Measurements from ENCODE around the gene HAO1. TPM values are rescaled to one million over a fixed set of nuclear protein-coding genes. Genes with fewer than 3 reads are reported as not detected.
"Not testable (repeated sequence)": the region's sequence is repeated elsewhere in the genome, so short reads cannot be mapped to it uniquely, and the experiment has no call there.

Gene HAO1
- total RNA-seq, 2 experiments from 2014 or later: not detected

DNA sequence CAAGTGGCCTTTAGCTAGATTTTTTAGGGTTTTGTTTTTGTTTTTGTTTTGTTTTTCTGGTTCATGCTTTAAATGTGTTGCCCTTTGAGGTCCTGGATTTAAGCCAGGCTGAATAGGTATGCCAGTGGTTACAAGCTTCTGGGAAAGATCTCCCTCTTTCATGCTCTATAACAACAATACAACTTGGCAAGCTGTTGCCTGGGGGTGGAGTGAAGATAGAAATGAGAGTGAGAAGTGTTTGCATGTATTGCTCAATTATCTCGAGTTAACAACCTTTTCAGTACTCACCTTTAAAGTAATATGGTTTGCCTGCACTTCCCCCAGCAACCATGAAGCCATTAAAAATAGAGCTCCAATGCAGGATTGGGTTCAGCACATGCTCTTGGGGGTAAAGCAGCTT, 19.2 kb upstream of the HAO1 start:
- CTCF ChIA-PET: no interaction called here

DNA sequence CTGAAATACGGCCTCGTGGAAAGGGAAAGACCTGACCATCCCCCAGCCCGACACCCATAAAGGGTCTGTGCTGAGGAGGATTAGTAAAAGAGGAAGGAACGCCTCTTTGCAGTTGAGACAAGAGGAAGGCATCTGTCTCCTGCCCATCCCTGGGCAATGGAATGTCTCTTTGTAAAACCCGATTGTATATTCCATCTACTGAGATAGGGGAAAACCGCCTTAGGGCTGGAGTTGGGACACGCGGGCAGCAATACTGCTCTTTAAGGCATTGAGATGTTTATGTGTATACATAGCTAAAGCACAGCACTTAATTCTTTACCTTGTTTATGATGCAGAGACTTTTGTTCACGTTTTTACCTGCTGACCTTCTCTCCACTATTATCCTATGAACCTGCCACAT, 16.3 kb upstream of the HAO1 start:
- POLR2A ChIA-PET; H3K9me3 ChIP-seq (ENCODE audit: control insufficient read depth in 1 of 2, insufficient read depth in 1 of 2, low read length in 2 of 2); H3K27ac ChIP-seq (ENCODE audit: low read depth in 1 of 2, low read length in 2 of 2); ATAC-seq (ENCODE audit: poor library complexity); H3K4me1 ChIP-seq (ENCODE audit: insufficient read depth, low read length); DNase-seq; H3K36me3 Mint-ChIP-seq (ENCODE audit: low read depth); H3K4me3 ChIP-seq (ENCODE audit: low read length); H3K36me3 ChIP-seq (ENCODE audit: insufficient read depth, low read length); H3K27me3 ChIP-seq (ENCODE audit: control insufficient read depth in 1 of 2, insufficient read depth in 2 of 2, low read length in 2 of 2); H3K27ac Mint-ChIP-seq; CTCF ChIA-PET; intact Hi-C loops (cut with DNase I, micrococcal nuclease); H3K4me3 Mint-ChIP-seq; H3K4me1 Mint-ChIP-seq (ENCODE audit: low read depth): not testable (repeated sequence)
- Mint-ChIP-seq H3K9me3 (peaks cover 12% of the 10 kb centered on the region), H3K27me3 (peaks cover 64% of the 10 kb centered on the region)

More for the DNA sequence above, 19.2 kb upstream of the HAO1 start:
- no peaks in the 10 kb centered on the region for H3K4me1 ChIP-seq (ENCODE audit: insufficient read depth, low read length)
- no peak overlapping the region for H3K4me3 ChIP-seq (ENCODE audit: low read length)
- no peaks in the 10 kb centered on the region for H3K36me3 ChIP-seq (ENCODE audit: insufficient read depth, low read length)
- Mint-ChIP-seq H3K4me3 (no peak overlapping the region), H3K4me1 (ENCODE audit: low read depth) (no peaks in the 10 kb centered on the region), H3K27ac (no peak overlapping the region), H3K36me3 (ENCODE audit: low read depth) (no peaks in the 10 kb centered on the region), H3K9me3 (peaks cover 5% of the 10 kb centered on the region), H3K27me3 (peaks cover 53% of the 10 kb centered on the region)
- ATAC-seq (ENCODE audit: poor library complexity) (no peak), DNase-seq (no peak)
- no peak overlapping the region for H3K27ac ChIP-seq (ENCODE audit: low read depth in 1 of 2, low read length in 2 of 2)
- peaks cover 0 to 6% of the 10 kb centered on the region in 2 experiments for H3K9me3 ChIP-seq (ENCODE audit: control insufficient read depth in 1 of 2, insufficient read depth in 1 of 2, low read length in 2 of 2)
- TF ChIP-seq, protein P1, sequence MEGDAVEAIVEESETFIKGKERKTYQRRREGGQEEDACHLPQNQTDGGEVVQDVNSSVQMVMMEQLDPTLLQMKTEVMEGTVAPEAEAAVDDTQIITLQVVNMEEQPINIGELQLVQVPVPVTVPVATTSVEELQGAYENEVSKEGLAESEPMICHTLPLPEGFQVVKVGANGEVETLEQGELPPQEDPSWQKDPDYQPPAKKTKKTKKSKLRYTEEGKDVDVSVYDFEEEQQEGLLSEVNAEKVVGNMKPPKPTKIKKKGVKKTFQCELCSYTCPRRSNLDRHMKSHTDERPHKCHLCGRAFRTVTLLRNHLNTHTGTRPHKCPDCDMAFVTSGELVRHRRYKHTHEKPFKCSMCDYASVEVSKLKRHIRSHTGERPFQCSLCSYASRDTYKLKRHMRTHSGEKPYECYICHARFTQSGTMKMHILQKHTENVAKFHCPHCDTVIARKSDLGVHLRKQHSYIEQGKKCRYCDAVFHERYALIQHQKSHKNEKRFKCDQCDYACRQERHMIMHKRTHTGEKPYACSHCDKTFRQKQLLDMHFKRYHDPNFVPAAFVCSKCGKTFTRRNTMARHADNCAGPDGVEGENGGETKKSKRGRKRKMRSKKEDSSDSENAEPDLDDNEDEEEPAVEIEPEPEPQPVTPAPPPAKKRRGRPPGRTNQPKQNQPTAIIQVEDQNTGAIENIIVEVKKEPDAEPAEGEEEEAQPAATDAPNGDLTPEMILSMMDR (IDR thresholded peaks at IDR 0.05): no peak
- intact Hi-C loops (cut with DNase I, micrococcal nuclease): no loop called here
- H3K27me3 ChIP-seq (ENCODE audit: control insufficient read depth in 1 of 2, insufficient read depth in 2 of 2, low read length in 2 of 2): peaks cover 0 to 3% of the 10 kb centered on the region in 2 experiments
- POLR2A ChIA-PET: no interaction called here

DNA sequence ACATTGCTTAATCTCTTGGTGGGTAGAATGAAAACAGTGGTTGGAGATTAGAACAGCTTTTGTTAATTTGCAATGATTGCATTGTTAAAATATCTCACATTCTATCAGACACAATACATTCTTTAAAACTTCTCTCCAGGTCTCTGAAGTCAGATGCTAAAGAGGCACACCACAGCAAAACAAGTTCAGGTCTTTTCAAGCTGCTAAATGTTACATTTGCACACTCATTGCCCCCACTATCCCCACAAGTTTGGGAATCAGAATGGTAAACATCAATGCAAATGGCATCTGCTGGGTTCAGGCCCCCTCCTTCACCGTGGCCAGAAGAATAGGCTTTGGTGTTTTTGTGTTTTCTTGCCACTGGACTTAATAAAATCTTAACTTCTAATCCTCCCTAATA, 10.1 kb upstream of the HAO1 start:
- Histone ChIP-seq H3K36me3 (ENCODE audit: insufficient read depth, low read length) (no peaks in the 10 kb centered on the region), H3K9me3 (ENCODE audit: control insufficient read depth in 1 of 2, insufficient read depth in 1 of 2, low read length in 2 of 2) (peaks cover 4 to 8% of the 10 kb centered on the region in 2 experiments), H3K4me3 (ENCODE audit: low read length) (no peak overlapping the region), H3K27ac (ENCODE audit: low read depth in 1 of 2, low read length in 2 of 2) (no peak overlapping the region), H3K27me3 (ENCODE audit: control insufficient read depth in 1 of 2, insufficient read depth in 2 of 2, low read length in 2 of 2) (no peaks in the 10 kb centered on the region), H3K4me1 (ENCODE audit: insufficient read depth, low read length) (no peaks in the 10 kb centered on the region)
- Mint-ChIP-seq H3K4me3 (no peak overlapping the region), H3K4me1 (ENCODE audit: low read depth) (no peaks in the 10 kb centered on the region), H3K27me3 (peaks cover 46% of the 10 kb centered on the region), H3K36me3 (ENCODE audit: low read depth) (no peaks in the 10 kb centered on the region), H3K27ac (no peak overlapping the region), H3K9me3 (peaks cover 23% of the 10 kb centered on the region)
- TF ChIP-seq, protein P1 (IDR thresholded peaks at IDR 0.05): no peak
- POLR2A ChIA-PET: no interaction called here
- DNase-seq (no peak), ATAC-seq (ENCODE audit: poor library complexity) (no peak)
- CTCF ChIA-PET: interaction anchor here (1.8 kb wide), 1 partner anchor 14 kb away, joined by 4 read pairs; no protein-coding TSS in a partner anchor
- intact Hi-C loops (cut with DNase I, micrococcal nuclease): no loop called here

DNA sequence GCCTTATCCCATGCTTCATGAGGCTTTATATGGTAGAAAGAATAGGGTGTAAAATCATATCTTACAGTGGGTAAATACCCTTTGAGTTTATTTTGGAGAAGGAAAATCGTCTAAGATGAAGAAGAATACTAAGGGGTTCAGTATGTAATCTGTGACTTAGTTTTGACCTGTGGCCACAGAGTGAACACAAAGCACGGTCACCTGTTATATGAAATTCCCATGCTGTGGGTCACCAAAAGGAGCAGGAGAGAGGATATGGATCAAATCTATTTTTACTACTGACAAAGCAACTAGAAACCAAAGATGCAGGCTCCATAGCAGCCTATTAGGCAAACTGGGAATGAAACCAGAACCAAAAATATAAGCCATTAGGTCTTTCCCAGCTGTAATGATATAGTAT, 3.6 kb upstream of the HAO1 start:
- TF ChIP-seq, protein P1 (IDR thresholded peaks at IDR 0.05): no peak
- ATAC-seq (ENCODE audit: poor library complexity) (no peak), DNase-seq (no peak)
- H3K27ac Mint-ChIP-seq: no peak overlapping the region
- no peak overlapping the region for H3K4me3 Mint-ChIP-seq
- POLR2A ChIA-PET: no interaction called here
- CTCF ChIA-PET: no interaction called here
- peaks cover 6% of the 10 kb centered on the region for H3K9me3 Mint-ChIP-seq
- no peak overlapping the region for H3K27ac ChIP-seq (ENCODE audit: low read depth in 1 of 2, low read length in 2 of 2)
- H3K27me3 Mint-ChIP-seq: peaks cover 12% of the 10 kb centered on the region
- H3K4me3 ChIP-seq (ENCODE audit: low read length): no peak overlapping the region
- no peaks in the 10 kb centered on the region for H3K36me3 Mint-ChIP-seq (ENCODE audit: low read depth)
- intact Hi-C loops (cut with DNase I, micrococcal nuclease): no loop called here
- H3K9me3 ChIP-seq (ENCODE audit: control insufficient read depth in 1 of 2, insufficient read depth in 1 of 2, low read length in 2 of 2): peaks cover 0 to 8% of the 10 kb centered on the region in 2 experiments
- H3K4me1 Mint-ChIP-seq (ENCODE audit: low read depth): no peaks in the 10 kb centered on the region
- no peaks in the 10 kb centered on the region for H3K27me3 ChIP-seq (ENCODE audit: control insufficient read depth in 1 of 2, insufficient read depth in 2 of 2, low read length in 2 of 2)
- H3K4me1 ChIP-seq (ENCODE audit: insufficient read depth, low read length): no peaks in the 10 kb centered on the region
- no peaks in the 10 kb centered on the region for H3K36me3 ChIP-seq (ENCODE audit: insufficient read depth, low read length)
